Keratinocyte (primary cell): ENCODE results near the gene BIN2.

Source experiments
- CTCF ChIP-seq, 3 experiments: IDR thresholded peaks in 1 of 3; conservative IDR thresholded peaks in 1 of 3; optimal IDR thresholded peaks in 1 of 3; 2 replicates in 2 of 3; 3 replicates in 1 of 3; pipeline versions ENCODE3 to v1.5.1; 2011; ENCODE audit warnings: low read length in 3 of 3, mild to moderate bottlenecking in 3 of 3, moderate library complexity in 2 of 3, control low read depth in 1 of 3, inconsistent platforms in 1 of 3; ENCODE audit not compliant: insufficient read depth in 2 of 3; ENCODE audit errors: extremely low read depth in 1 of 3
- EZH2 ChIP-seq: IDR thresholded peaks from one replicate; pipeline ENCODE4 v1.6.1; 2012; ENCODE audit warnings: inconsistent platforms, mild to moderate bottlenecking, low read length, moderate library complexity

- TF ChIP-seq CTCF (optimal IDR thresholded peaks at IDR 0.05 in 1 of 3, IDR thresholded peaks at IDR 0.05 in 1 of 3, conservative IDR thresholded peaks at IDR 0.05 in 1 of 3; ENCODE audit: extremely low read depth in 1 of 3, insufficient read depth in 2 of 3, low read length in 3 of 3) (no peak), EZH2 (no peak)
Observed at GRCh38 chr12:51238037-51238509, 85.9 kb downstream of the BIN2 start.
